Activated naive CD4-positive, alpha-beta T cell treated with anti-CD3 and anti-CD28 coated beads for 36 hours (primary cell): ENCODE data around the gene ORM1. TPM values are rescaled to one million over a fixed set of nuclear protein-coding genes. Genes with fewer than 3 reads are reported as not detected.

Experiments used
- CTCF ChIA-PET: fragments of 350-600 bp; sonication (Branson Sonifier 250); formaldehyde crosslinking; loops from one replicate; lab custom pipeline; 2021; ENCODE audit warnings: antibody characterized with exemption; lab: Charles Lee
- DNase-seq: peaks from one replicate; pipeline ENCODE4 v3.0.0-alpha.2; 2020
- H3K27ac Mint-ChIP-seq: one replicate; pipeline ENCODE4 v1.8.0; 2021; ENCODE audit warnings: mild to moderate bottlenecking, mixed read lengths
- H3K27me3 Mint-ChIP-seq: one replicate; pipeline ENCODE4 v1.8.0; 2021; ENCODE audit warnings: low read depth, mixed read lengths
- H3K36me3 Mint-ChIP-seq: one replicate; pipeline ENCODE4 v1.8.0; 2021; ENCODE audit warnings: low read depth, mixed read lengths
- H3K4me1 Mint-ChIP-seq: one replicate; pipeline ENCODE4 v1.8.0; 2021; ENCODE audit warnings: low read depth, mixed read lengths
- H3K4me3 Mint-ChIP-seq: one replicate; pipeline ENCODE4 v1.8.0; 2021; ENCODE audit warnings: mild to moderate bottlenecking, moderate library complexity, mixed read lengths
- H3K9me3 Mint-ChIP-seq: one replicate; pipeline ENCODE4 v1.8.0; 2021; ENCODE audit warnings: mixed read lengths
- intact Hi-C: fragments of 100-400 bp; cut with micrococcal nuclease; formaldehyde crosslinking; loops from one replicate; pipeline ENCODE4 v1.15.1; 2023
- total RNA-seq, 2 experiments: library from RNA; stranded (reverse); gene quantifications; one replicate each; pipeline ENCODE4 v1.2.3, GENCODE V29; 2021

ORM1 gene
- total RNA-seq, 2 experiments from 2014 or later, result not detected

- intact Hi-C loops, result loop anchor here (1.0 to 10.0 kb wide), 4 partner anchors 11 to 859 kb away; no protein-coding TSS in a partner anchor
- Mint-ChIP-seq H3K27me3 (no peaks in the 10 kb centered on the region), H3K4me3 (peak overlapping the region; percentile 7), H3K4me1 (peaks cover 84% of the 10 kb centered on the region), H3K27ac (peak overlapping the region; percentile 95), H3K36me3 (peaks cover 69% of the 10 kb centered on the region), H3K9me3 (no peaks in the 10 kb centered on the region)
- CTCF ChIA-PET, result interaction anchor here (0.9 to 2.0 kb wide), 5 partner anchors 7 to 14 kb away, joined by 4 to 11 read pairs (median 7); partner anchors contain the start of gene AKNA
- peak; percentile 56 for DNase-seq
These were observed 51.2 kb downstream of the ORM1 start for GRCh38 chr9:114373960-114374730.

GRCh38 chr9:114374936-114375335 is 52.0 kb downstream of the ORM1 start:
- no peaks in the 10 kb centered on the region for H3K9me3 Mint-ChIP-seq
- no peaks in the 10 kb centered on the region for H3K27me3 Mint-ChIP-seq
- no peak for DNase-seq
- peaks cover 70% of the 10 kb centered on the region for H3K36me3 Mint-ChIP-seq
- CTCF ChIA-PET, result no interaction called here
- peaks cover 87% of the 10 kb centered on the region for H3K4me1 Mint-ChIP-seq
- H3K27ac Mint-ChIP-seq, result peak overlapping the region; percentile 95
- no peak overlapping the region for H3K4me3 Mint-ChIP-seq
- intact Hi-C loops, result loop anchor here (5.0 to 10.0 kb wide), 2 partner anchors 38 to 860 kb away; no protein-coding TSS in a partner anchor

- intact Hi-C loops, result loop anchor here (10.0 kb wide), 1 partner anchor 861 kb away; no protein-coding TSS in a partner anchor
These were observed 52.7 kb downstream of the ORM1 start for GRCh38 chr9:114375386-114376175.

More at GRCh38 chr9:114375386-114376175, 52.7 kb downstream of the ORM1 start:
- H3K36me3 Mint-ChIP-seq, result peaks cover 73% of the 10 kb centered on the region
- H3K9me3 Mint-ChIP-seq, result no peaks in the 10 kb centered on the region
- peak overlapping the region; percentile 95 for H3K27ac Mint-ChIP-seq
- peak; percentile 43 for DNase-seq
- H3K4me1 Mint-ChIP-seq, result peaks cover 88% of the 10 kb centered on the region
- CTCF ChIA-PET, result no interaction called here
- H3K27me3 Mint-ChIP-seq, result no peaks in the 10 kb centered on the region
- H3K4me3 Mint-ChIP-seq, result no peak overlapping the region

Other genes with a start within 250 kb of the ORM1 start
- gene AMBP, start 244.8 kb upstream of the ORM1 start, total RNA-seq, result not detected
- not detected for gene KIF12, start 223.8 kb upstream of the ORM1 start, total RNA-seq
- 10 to 100 TPM in 1 of 2 experiments, 1 to 10 TPM in 1; 7.0 to 10.6 TPM for gene COL27A1, start 167.6 kb upstream of the ORM1 start, total RNA-seq
- gene ORM2, start 6.8 kb downstream of the ORM1 start, total RNA-seq, result not detected
- gene AKNA, start 64.9 kb downstream of the ORM1 start, total RNA-seq, result 100 to 1,000 TPM; 107 to 118 TPM
- gene WHRN, start 182.4 kb downstream of the ORM1 start, total RNA-seq, result 1 to 10 TPM; 1.9 to 2.1 TPM